ENCODE data around the gene PLCB1. TPM values are rescaled to one million over a fixed set of nuclear protein-coding genes. Genes with fewer than 3 reads are reported as not detected.

PLCB1 gene
- total and polyA plus RNA-seq, 8 donors: 8.8 to 27.7 (median 19.2) TPM

DNA sequence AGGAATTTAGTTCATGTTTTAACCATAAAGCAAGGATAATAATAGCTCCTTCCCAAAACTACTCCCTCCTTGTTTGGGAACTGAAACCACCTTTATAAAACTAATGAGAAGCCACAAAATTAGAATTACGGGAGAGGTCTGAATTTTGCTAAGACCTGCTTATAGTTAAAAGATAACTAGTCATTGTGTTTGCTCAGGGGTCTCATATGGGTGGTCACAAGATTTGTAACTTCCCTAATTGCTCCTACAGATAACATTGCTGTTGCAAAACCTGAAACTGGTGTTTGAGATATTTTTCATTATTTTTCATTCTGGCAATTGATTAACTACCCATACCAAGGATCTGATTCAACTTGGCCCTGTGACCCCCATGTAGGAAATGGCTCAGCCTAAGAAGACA is 782.4 kb downstream of the PLCB1 start:
- H3K27ac ChIP-seq: no peak overlapping the region
- intact Hi-C loops (cut with DNase I): no loop called here
- H3K36me3 ChIP-seq: no peaks in the 10 kb centered on the region
- DNase-seq: no peak
- H3K27me3 ChIP-seq: no peaks in the 10 kb centered on the region
- no peak for ATAC-seq
- peaks cover 0 to 6% of the 10 kb centered on the region in 2 donors for H3K9me3 ChIP-seq
- no peak overlapping the region for H3K4me3 ChIP-seq
- H3K4me1 ChIP-seq: no peaks in the 10 kb centered on the region
- TF ChIP-seq, protein P1, sequence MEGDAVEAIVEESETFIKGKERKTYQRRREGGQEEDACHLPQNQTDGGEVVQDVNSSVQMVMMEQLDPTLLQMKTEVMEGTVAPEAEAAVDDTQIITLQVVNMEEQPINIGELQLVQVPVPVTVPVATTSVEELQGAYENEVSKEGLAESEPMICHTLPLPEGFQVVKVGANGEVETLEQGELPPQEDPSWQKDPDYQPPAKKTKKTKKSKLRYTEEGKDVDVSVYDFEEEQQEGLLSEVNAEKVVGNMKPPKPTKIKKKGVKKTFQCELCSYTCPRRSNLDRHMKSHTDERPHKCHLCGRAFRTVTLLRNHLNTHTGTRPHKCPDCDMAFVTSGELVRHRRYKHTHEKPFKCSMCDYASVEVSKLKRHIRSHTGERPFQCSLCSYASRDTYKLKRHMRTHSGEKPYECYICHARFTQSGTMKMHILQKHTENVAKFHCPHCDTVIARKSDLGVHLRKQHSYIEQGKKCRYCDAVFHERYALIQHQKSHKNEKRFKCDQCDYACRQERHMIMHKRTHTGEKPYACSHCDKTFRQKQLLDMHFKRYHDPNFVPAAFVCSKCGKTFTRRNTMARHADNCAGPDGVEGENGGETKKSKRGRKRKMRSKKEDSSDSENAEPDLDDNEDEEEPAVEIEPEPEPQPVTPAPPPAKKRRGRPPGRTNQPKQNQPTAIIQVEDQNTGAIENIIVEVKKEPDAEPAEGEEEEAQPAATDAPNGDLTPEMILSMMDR (IDR thresholded peaks at IDR 0.05): no peak

DNA sequence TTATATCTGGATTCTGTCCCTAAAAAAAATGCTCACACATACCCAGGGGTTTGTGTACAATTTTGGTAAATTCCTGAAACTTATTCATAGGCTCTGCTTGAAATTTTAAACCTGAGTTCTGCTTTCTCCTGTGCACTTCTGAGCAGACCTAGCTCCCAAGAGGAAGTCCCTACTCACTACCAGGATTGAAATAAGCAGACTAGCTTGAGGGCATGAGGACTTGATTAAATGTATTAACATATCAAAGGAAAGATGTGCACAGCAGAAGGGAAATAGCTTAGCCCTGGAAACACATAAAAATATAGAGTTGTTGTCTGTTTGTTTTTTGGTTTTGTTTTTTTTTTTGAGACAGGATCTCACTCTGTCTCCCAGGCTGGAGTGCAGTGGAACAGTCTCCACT is 785.0 kb downstream of the PLCB1 start:
- no peaks in the 10 kb centered on the region for H3K4me1 ChIP-seq
- no peaks in the 10 kb centered on the region for H3K27me3 ChIP-seq
- peaks cover 0 to 2% of the 10 kb centered on the region in 2 donors for H3K9me3 ChIP-seq
- H3K36me3 ChIP-seq: no peaks in the 10 kb centered on the region
- H3K27ac ChIP-seq: no peak overlapping the region
- ATAC-seq (no peak), DNase-seq (no peak)
- H3K4me3 ChIP-seq: no peak overlapping the region
- TF ChIP-seq, protein P1 (IDR thresholded peaks at IDR 0.05): no peak
- intact Hi-C loops (cut with DNase I): no loop called here

DNA sequence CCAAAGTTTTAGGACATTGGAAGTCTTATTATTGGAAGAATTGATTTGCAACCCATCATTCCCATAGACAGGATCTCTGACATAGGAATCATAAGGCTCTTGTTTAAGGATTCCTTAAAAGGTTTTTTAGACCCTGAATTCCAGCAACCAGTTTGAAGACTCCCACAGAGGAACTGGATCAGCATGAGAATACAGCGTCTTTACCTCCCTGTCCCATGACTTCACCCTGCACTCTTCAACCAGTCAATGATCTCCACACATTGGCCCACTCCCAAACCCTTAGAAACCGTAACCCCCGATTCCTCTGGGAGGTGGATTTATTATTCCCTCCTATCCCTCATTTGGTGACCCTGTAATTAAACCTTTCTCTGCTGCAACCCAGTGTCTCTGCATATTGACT is 786.1 kb downstream of the PLCB1 start:
- DNase-seq: no peak
- TF ChIP-seq, protein P1 (IDR thresholded peaks at IDR 0.05): no peak
- no peaks in the 10 kb centered on the region for H3K36me3 ChIP-seq
- H3K27me3 ChIP-seq: no peaks in the 10 kb centered on the region
- ATAC-seq: no peak
- peaks cover 0 to 2% of the 10 kb centered on the region in 2 donors for H3K9me3 ChIP-seq
- no peaks in the 10 kb centered on the region for H3K4me1 ChIP-seq
- intact Hi-C loops (cut with DNase I): no loop called here
- no peak overlapping the region for H3K4me3 ChIP-seq
- H3K27ac ChIP-seq: no peak overlapping the region

DNA sequence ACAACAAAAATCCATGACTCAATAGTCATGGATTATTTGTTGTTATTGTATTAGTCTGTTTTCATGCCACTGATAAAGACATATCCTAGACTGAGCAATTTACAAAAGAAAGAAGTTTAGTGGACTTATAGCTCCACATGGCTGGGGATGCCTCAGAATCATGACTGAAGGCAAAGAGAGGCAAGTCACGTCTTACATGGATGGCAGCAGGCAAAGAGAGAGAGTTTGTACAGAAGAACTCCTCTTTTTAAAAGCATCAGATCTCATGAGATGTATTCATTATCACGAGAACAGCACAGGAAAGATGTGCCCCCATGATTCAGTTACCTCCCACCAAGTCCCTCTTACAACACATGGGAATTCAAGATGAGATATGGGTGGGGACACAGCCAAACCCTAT is 792.5 kb downstream of the PLCB1 start:
- no peak for ATAC-seq
- intact Hi-C loops (cut with DNase I): no loop called here

DNA sequence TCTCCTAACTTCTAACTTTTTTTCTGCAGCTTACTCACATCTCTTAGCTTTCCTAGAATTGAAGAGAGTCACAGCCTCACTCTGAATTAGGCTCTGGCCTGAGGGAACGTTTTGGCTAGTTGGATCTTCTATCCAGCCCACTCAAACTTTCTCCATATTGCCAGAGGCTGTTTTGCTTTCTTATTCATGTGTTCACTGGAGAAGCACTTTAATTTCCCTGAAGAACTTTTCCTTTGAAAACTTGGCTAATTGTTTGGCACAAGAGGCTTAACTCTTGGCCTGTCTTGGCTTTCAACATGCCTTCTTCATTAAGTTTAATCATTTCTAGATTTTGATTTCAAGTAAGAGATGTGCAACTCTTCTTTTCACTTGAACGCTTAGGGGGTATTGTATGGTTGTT is 798.7 kb downstream of the PLCB1 start:
- DNase-seq: no peak
- TF ChIP-seq, protein P1 (IDR thresholded peaks at IDR 0.05): no peak
- Histone ChIP-seq H3K4me1 (no peaks in the 10 kb centered on the region), H3K4me3 (no peak overlapping the region), H3K9me3 (no peaks in the 10 kb centered on the region), H3K27me3 (no peaks in the 10 kb centered on the region), H3K36me3 (no peaks in the 10 kb centered on the region), H3K27ac (no peak overlapping the region)
- intact Hi-C loops (cut with DNase I): no loop called here
- ATAC-seq: no peak

More for the DNA sequence above, 792.5 kb downstream of the PLCB1 start:
- H3K27ac ChIP-seq: no peak overlapping the region
- no peaks in the 10 kb centered on the region for H3K4me1 ChIP-seq
- no peak for DNase-seq
- H3K36me3 ChIP-seq: no peaks in the 10 kb centered on the region
- H3K4me3 ChIP-seq: no peak overlapping the region
- TF ChIP-seq, protein P1 (IDR thresholded peaks at IDR 0.05): no peak
- H3K27me3 ChIP-seq: no peaks in the 10 kb centered on the region
- no peaks in the 10 kb centered on the region for H3K9me3 ChIP-seq
